SJCRH30 (cell line): Measurements from ENCODE around the gene AMER2. TPM values are rescaled to one million over a fixed set of nuclear protein-coding genes. Genes with fewer than 3 reads are reported as not detected.

Experiments
- DNase-seq, 2 experiments: peaks; one replicate each; pipeline ENCODE4 v3.0.0-alpha.2; 2015 to 2020
- H3K27ac ChIP-seq: fragments of 250-450 bp; sonication (Bioruptor Pico); 2 replicates; pipeline ENCODE4 v1.5.1; 2020; ENCODE audit warnings: mild to moderate bottlenecking, moderate library complexity
- H3K27me3 ChIP-seq: fragments of 250-450 bp; sonication (Bioruptor Pico); 2 replicates; pipeline ENCODE4 v1.5.1; 2020; ENCODE audit warnings: mild to moderate bottlenecking, moderate library complexity
- H3K36me3 ChIP-seq: fragments of 250-450 bp; sonication (Bioruptor Pico); 2 replicates; pipeline ENCODE4 v1.5.1; 2020; ENCODE audit warnings: mild to moderate bottlenecking, moderate library complexity
- H3K4me1 ChIP-seq: fragments of 250-450 bp; sonication (Bioruptor Pico); 2 replicates; pipeline ENCODE4 v1.5.1; 2020; ENCODE audit warnings: mild to moderate bottlenecking, moderate library complexity
- H3K4me3 ChIP-seq: fragments of 250-450 bp; sonication (Bioruptor Pico); 2 replicates; pipeline ENCODE4 v1.5.1; 2020; ENCODE audit warnings: mild to moderate bottlenecking, moderate library complexity
- H3K9me3 ChIP-seq: fragments of 250-450 bp; sonication (Bioruptor Pico); replicated peaks from 2 replicates; pipeline ENCODE4 v1.5.1; 2020; ENCODE audit warnings: mild to moderate bottlenecking, moderate library complexity
- total RNA-seq: library from RNA; depleted of rRNA; stranded (reverse); fragments of >200 nt; shearing (Covaris generic); gene quantifications from 2 replicates; pipeline ENCODE4 v1.2.3, GENCODE V29; 2014

Gene AMER2
- total RNA-seq, 1 experiment from 2014 or later, result not detected

GRCh38 chr13:25149711-25150110 is 22.4 kb downstream of the AMER2 start:
- Histone ChIP-seq H3K27me3 (peaks cover 23% of the 10 kb centered on the region), H3K4me1 (no peaks in the 10 kb centered on the region), H3K27ac (no peak overlapping the region), H3K4me3 (no peak overlapping the region), H3K36me3 (no peaks in the 10 kb centered on the region), H3K9me3 (0 out of 2 replicates have a peak, but pooled peaks cover 3% of the 10 kb centered on the region)
- no peak for DNase-seq

GRCh38 chr13:25148402-25148771 is 23.7 kb downstream of the AMER2 start:
- no peak overlapping the region for H3K27ac ChIP-seq
- peaks cover 20% of the 10 kb centered on the region for H3K27me3 ChIP-seq
- H3K36me3 ChIP-seq, result no peaks in the 10 kb centered on the region
- H3K9me3 ChIP-seq, result 0 out of 2 replicates have a peak, but pooled peaks cover 3% of the 10 kb centered on the region
- DNase-seq, result no peak
- no peaks in the 10 kb centered on the region for H3K4me1 ChIP-seq
- no peak overlapping the region for H3K4me3 ChIP-seq

GRCh38 chr13:25147638-25148401 is 24.3 kb downstream of the AMER2 start:
- Histone ChIP-seq H3K36me3 (no peaks in the 10 kb centered on the region), H3K4me3 (no peak overlapping the region), H3K9me3 (0 out of 2 replicates have a peak, but pooled peaks cover 3% of the 10 kb centered on the region), H3K4me1 (no peaks in the 10 kb centered on the region), H3K27me3 (peaks cover 15% of the 10 kb centered on the region), H3K27ac (no peak overlapping the region)
- DNase-seq, result no peak

- no peak for DNase-seq
- Histone ChIP-seq H3K4me3 (no peak overlapping the region), H3K4me1 (no peaks in the 10 kb centered on the region), H3K36me3 (no peaks in the 10 kb centered on the region), H3K27ac (no peak overlapping the region), H3K9me3 (0 out of 2 replicates have a peak, but pooled peaks cover 3% of the 10 kb centered on the region), H3K27me3 (peaks cover 2% of the 10 kb centered on the region; the same call in 1 of the 2 replicates)
Observed at GRCh38 chr13:25143706-25144105, 28.4 kb downstream of the AMER2 start.

- H3K36me3 ChIP-seq, result no peaks in the 10 kb centered on the region
- no peak overlapping the region for H3K27ac ChIP-seq
- H3K4me3 ChIP-seq, result no peak overlapping the region
- H3K4me1 ChIP-seq, result no peaks in the 10 kb centered on the region
- no peak for DNase-seq
- H3K9me3 ChIP-seq, result no peaks in the 10 kb centered on the region
- peaks cover 2% of the 10 kb centered on the region; the same call in 1 of the 2 replicates for H3K27me3 ChIP-seq
Observed at GRCh38 chr13:25141042-25141441, 31.0 kb downstream of the AMER2 start.

DNA sequence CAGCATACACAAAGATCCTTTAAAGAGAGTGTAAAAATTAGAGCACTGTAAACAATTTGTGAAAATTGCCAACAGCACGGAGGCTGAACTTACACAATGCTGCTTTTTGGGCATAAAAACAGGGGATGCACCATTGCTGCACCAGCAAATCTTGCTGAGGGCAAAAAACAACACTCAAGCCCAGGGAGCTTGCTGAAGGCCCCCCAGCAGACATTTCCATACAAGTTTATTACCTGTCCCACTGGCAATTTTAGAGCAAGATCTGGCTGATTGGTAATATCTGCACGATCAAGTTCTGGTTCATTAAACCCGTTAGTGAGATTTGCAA is 34.3 kb downstream of the AMER2 start:
- Histone ChIP-seq H3K27ac (no peak overlapping the region), H3K4me1 (no peaks in the 10 kb centered on the region), H3K27me3 (peaks cover 5% of the 10 kb centered on the region; the same call in 1 of the 2 replicates), H3K36me3 (no peaks in the 10 kb centered on the region), H3K9me3 (no peaks in the 10 kb centered on the region), H3K4me3 (no peak overlapping the region)
- DNase-seq, result no peak

DNA sequence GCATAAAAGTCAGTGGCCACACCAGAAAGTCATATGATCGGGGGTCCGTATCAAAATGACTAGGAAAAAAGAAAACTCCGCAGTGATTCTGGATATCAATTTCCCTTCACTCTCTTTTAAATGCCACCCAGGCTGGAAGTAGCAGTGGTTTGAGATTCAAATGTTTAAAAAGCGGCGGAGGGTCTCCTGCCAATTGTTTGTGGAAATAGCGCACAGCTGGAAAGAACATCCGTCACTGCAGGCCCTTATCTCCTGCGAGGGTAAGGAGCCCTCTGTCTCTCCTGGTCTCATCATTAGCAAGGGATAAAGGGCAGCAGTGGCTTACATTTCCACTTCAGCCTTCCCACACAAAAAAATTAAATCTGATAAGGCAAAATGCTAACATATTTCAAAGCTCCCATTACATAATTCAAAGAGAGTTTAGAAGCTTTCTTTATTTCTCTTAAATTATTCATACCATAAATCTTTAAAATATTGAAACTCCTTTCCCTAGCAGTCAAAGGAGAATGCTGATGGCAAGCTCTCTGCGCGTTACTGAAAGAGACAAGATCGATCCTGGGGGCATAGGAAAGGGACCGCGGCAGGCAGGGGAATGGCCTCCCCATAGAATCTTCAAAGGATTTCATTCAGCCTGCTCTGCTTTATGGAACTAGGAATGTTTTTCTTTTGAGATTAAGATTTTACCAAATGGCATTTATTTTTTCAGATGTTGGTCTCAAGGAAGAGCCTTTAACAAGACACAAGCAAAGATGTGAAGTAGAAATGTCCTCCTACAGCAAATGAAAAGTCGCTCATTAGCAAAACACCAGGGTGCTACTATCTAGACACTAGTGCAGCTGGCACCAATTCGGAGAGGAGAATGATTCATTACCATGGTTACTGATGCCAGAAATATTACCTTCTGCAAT is 35.0 kb downstream of the AMER2 start:
- no peak overlapping the region for H3K4me3 ChIP-seq
- no peaks in the 10 kb centered on the region for H3K9me3 ChIP-seq
- no peaks in the 10 kb centered on the region for H3K4me1 ChIP-seq
- peaks cover 5% of the 10 kb centered on the region; the same call in 1 of the 2 replicates for H3K27me3 ChIP-seq
- H3K27ac ChIP-seq, result no peak overlapping the region
- DNase-seq, result no peak
- H3K36me3 ChIP-seq, result no peaks in the 10 kb centered on the region

GRCh38 chr13:25135896-25136295 is 36.2 kb downstream of the AMER2 start:
- Histone ChIP-seq H3K36me3 (no peaks in the 10 kb centered on the region), H3K27ac (no peak overlapping the region), H3K4me1 (no peaks in the 10 kb centered on the region), H3K27me3 (peaks cover 5% of the 10 kb centered on the region; the same call in 1 of the 2 replicates), H3K9me3 (no peaks in the 10 kb centered on the region), H3K4me3 (no peak overlapping the region)
- no peak for DNase-seq

DNA sequence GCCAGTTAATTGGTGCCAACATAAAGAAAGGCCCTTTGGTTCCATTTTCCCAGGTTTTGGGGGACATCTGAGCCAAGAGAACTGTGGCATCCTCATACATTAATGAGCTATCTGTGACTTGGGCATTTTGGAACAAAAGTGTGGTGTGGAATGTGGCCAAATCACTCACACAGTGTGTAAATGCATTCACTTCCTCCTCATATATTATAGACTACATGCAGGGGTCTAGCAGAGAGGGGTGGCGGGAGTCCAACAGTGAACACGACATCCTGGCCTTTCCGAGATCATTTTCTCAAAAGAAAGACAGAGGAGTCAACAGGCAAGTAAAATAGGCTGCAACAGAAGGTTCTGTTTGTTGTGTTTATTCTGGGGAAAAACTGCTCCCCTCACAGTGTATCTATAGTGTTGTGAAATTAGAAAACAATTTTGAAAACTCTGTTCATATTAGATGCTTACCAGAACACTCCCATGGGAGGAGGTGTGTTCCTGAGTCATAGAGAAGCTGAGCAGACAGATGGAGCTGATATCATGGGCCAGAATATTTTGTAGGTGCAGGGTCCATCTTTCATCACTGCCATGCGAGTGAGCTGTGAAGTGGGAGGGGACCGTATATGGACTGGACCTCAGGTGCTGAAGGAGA is 39.2 kb downstream of the AMER2 start:
- Histone ChIP-seq H3K27ac (no peak overlapping the region), H3K9me3 (no peaks in the 10 kb centered on the region), H3K4me3 (no peak overlapping the region), H3K4me1 (no peaks in the 10 kb centered on the region), H3K36me3 (no peaks in the 10 kb centered on the region), H3K27me3 (peaks cover 5% of the 10 kb centered on the region; the same call in 1 of the 2 replicates)
- no peak for DNase-seq

DNA sequence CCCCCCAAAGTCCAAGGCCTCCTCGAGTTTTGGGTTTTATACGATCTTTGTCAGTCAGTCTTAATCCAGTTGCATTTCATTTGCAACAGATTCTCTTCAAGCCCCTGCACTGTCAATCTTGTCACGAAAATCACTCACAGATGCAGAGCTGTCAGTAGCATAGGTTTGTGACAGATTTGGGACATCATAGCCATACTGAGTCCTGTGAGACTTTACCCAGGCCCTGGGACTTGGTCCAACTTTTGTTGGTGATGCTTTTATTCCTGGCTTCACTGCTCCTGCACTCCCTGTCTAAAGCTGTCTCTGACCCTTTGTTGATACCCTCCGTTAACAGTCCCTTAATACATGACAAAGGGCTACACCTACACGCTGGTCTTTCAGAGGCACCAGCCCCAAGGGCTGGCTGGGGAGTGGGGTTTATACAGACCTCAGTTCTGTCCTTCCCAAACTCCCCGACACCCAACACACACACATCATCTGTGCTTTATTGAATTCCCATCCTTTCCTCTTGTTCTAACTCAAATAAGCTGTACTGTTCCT is 40.1 kb downstream of the AMER2 start:
- peaks cover 5% of the 10 kb centered on the region; the same call in 1 of the 2 replicates for H3K27me3 ChIP-seq
- H3K36me3 ChIP-seq, result no peaks in the 10 kb centered on the region
- H3K9me3 ChIP-seq, result no peaks in the 10 kb centered on the region
- no peak overlapping the region for H3K4me3 ChIP-seq
- H3K27ac ChIP-seq, result no peak overlapping the region
- no peaks in the 10 kb centered on the region for H3K4me1 ChIP-seq
- DNase-seq, result no peak

DNA sequence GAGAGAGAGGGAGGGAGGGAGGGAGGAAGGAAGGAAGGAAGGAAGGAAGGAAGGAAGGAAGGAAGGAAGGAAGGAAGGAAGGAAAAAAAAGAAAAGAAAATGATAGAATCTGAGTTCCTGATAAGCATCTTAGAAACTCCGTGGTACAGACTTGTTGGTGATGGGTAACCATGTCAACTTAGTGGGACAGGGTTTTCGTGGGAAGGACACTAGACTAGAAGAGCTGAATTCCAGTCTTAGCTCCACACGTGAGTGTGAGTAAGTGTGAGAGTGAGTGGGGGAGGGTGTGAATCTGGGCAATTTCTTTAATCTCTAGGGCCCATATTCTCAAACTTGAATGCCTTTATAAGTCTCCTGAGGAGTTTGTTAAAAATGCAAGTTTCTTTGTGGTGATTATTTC is 41.1 kb downstream of the AMER2 start:
- Histone ChIP-seq H3K27ac (no peak overlapping the region), H3K4me3 (no peak overlapping the region), H3K36me3 (no peaks in the 10 kb centered on the region), H3K4me1 (no peaks in the 10 kb centered on the region), H3K27me3 (peaks cover 4% of the 10 kb centered on the region; the same call in 1 of the 2 replicates), H3K9me3 (no peaks in the 10 kb centered on the region; the same call in 1 of the 2 replicates)
- DNase-seq, result no peak

- H3K9me3 ChIP-seq, result no peaks in the 10 kb centered on the region
- no peaks in the 10 kb centered on the region for H3K4me1 ChIP-seq
- no peak for DNase-seq
- no peak overlapping the region for H3K4me3 ChIP-seq
- H3K27ac ChIP-seq, result no peak overlapping the region
- no peaks in the 10 kb centered on the region for H3K36me3 ChIP-seq
- peaks cover 5% of the 10 kb centered on the region; the same call in 1 of the 2 replicates for H3K27me3 ChIP-seq
Observed at GRCh38 chr13:25118378-25118905, 53.6 kb downstream of the AMER2 start.

GRCh38 chr13:25117312-25117711 is 54.8 kb downstream of the AMER2 start:
- Histone ChIP-seq H3K4me3 (no peak overlapping the region), H3K27ac (no peak overlapping the region), H3K36me3 (no peaks in the 10 kb centered on the region), H3K27me3 (peaks cover 5% of the 10 kb centered on the region; the same call in 1 of the 2 replicates), H3K4me1 (no peaks in the 10 kb centered on the region), H3K9me3 (no peaks in the 10 kb centered on the region)
- DNase-seq, result no peak

DNA sequence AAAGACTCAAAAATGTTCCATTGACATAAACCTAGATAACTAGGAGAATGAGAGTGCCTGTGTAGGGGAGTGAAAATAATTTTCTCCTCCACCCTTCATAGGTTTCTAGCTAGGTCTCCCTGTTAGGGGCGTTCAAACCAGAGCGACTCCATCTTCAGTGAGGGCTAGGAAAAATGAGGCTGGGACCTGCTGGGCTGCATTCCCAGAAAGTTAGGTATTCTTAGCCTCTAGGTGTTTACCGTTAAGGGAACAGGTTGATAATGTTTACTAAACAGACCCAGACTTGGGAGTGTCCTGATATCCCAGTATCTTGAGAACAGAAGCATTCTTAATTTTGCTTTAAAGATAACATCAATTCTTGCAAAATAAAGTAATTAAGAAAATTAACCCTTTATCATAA is 56.0 kb downstream of the AMER2 start:
- Histone ChIP-seq H3K4me3 (no peak overlapping the region), H3K9me3 (no peaks in the 10 kb centered on the region), H3K36me3 (no peaks in the 10 kb centered on the region), H3K27me3 (peaks cover 5% of the 10 kb centered on the region; the same call in 1 of the 2 replicates), H3K27ac (no peak overlapping the region), H3K4me1 (no peaks in the 10 kb centered on the region)
- no peak for DNase-seq
